Neuronal stem cell (in vitro differentiated cells): ENCODE measurements around the gene CAMTA1.

ENCODE experiments used
- DNase-seq: peaks from one replicate; pipeline ENCODE4 v3.0.0-alpha.2; 2013; ENCODE audit warnings: low spot score
- H2AFZ ChIP-seq: one replicate; pipeline ENCODE4 v1.6.1; 2013; ENCODE audit warnings: mild to moderate bottlenecking, low read length, inconsistent platforms
- H2AK5ac ChIP-seq: 2 replicates; pipeline ENCODE4 v1.6.1; 2013; ENCODE audit warnings: low read depth, mild to moderate bottlenecking, inconsistent platforms, low read length, moderate library complexity, mixed read lengths
- H2BK120ac ChIP-seq: 2 replicates; pipeline ENCODE4 v1.6.1; 2013; ENCODE audit warnings: low read depth, mild to moderate bottlenecking, inconsistent platforms, low read length, moderate library complexity, mixed read lengths
- H2BK12ac ChIP-seq: one replicate; pipeline ENCODE4 v1.6.1; 2013; ENCODE audit warnings: low read length, inconsistent platforms
- H2BK15ac ChIP-seq: 2 replicates; pipeline ENCODE4 v1.6.1; 2013; ENCODE audit warnings: mild to moderate bottlenecking, low read length, inconsistent platforms, mixed read lengths
- H2BK5ac ChIP-seq: one replicate; pipeline ENCODE4 v1.6.1; 2013; ENCODE audit warnings: inconsistent platforms, mild to moderate bottlenecking, low read length, moderate library complexity
- H3K14ac ChIP-seq: one replicate; pipeline ENCODE4 v1.6.1; 2013; ENCODE audit warnings: low read length, inconsistent platforms
- H3K18ac ChIP-seq: 2 replicates; pipeline ENCODE4 v1.6.1; 2013; ENCODE audit warnings: low read length, inconsistent platforms
- H3K23ac ChIP-seq: 2 replicates; pipeline ENCODE4 v1.6.1; 2013; ENCODE audit warnings: low read depth, mild to moderate bottlenecking, mixed read lengths, low read length, inconsistent platforms; ENCODE audit not compliant: poor library complexity
- H3K27ac ChIP-seq: replicated peaks from 3 replicates; pipeline ENCODE4 v1.5.1; 2013; ENCODE audit warnings: low read length, inconsistent platforms
- H3K27me3 ChIP-seq, 3 experiments: 2 replicates each; pipeline ENCODE4 v1.6.1; 2013; ENCODE audit warnings: low read length in 3 of 3, mild to moderate bottlenecking in 2 of 3, inconsistent platforms in 1 of 3, low read depth in 1 of 3, mixed read lengths in 1 of 3, moderate library complexity in 1 of 3; ENCODE audit not compliant: control insufficient read depth in 3 of 3, insufficient read depth in 3 of 3
- H3K36me3 ChIP-seq, 2 donors: replicated peaks in 1 of 2; 2 replicates each; pipeline ENCODE4 v1.6.1; 2013; ENCODE audit warnings: low read length in 2 of 2; ENCODE audit not compliant: control insufficient read depth in 2 of 2, insufficient read depth in 2 of 2
- H3K4ac ChIP-seq: 2 replicates; pipeline ENCODE4 v1.6.1; 2013; ENCODE audit warnings: inconsistent platforms, mild to moderate bottlenecking, low read length, moderate library complexity
- H3K4me1 ChIP-seq, 2 donors: 1 replicate in 1 of 2; 2 replicates in 1 of 2; pipeline ENCODE4 v1.6.1; 2013; ENCODE audit warnings: low read length in 2 of 2, low read depth in 1 of 2; ENCODE audit not compliant: control insufficient read depth in 2 of 2, insufficient read depth in 1 of 2
- H3K4me2 ChIP-seq: one replicate; pipeline ENCODE4 v1.6.1; 2013; ENCODE audit warnings: mild to moderate bottlenecking, low read length, inconsistent platforms; ENCODE audit not compliant: insufficient read depth, poor library complexity, severe bottlenecking
- H3K4me3 ChIP-seq, 2 donors: 2 replicates each; pipeline ENCODE4 v1.5.1; 2013; ENCODE audit warnings: low read length in 2 of 2, mild to moderate bottlenecking in 2 of 2, inconsistent platforms in 1 of 2, moderate library complexity in 1 of 2
- H3K79me1 ChIP-seq: one replicate; pipeline ENCODE4 v1.6.1; 2013; ENCODE audit warnings: low read depth, mild to moderate bottlenecking, inconsistent platforms, low read length, moderate library complexity
- H3K9ac ChIP-seq: one replicate; pipeline ENCODE4 v1.6.1; 2013; ENCODE audit warnings: mild to moderate bottlenecking, low read depth, low read length, inconsistent platforms; ENCODE audit not compliant: poor library complexity
- H3K9me3 ChIP-seq, 2 donors: replicated peaks in 1 of 2; 2 replicates each; pipeline versions ENCODE3 to v1.6.1; 2013; ENCODE audit warnings: low read length in 2 of 2, mild to moderate bottlenecking in 2 of 2, inconsistent platforms in 1 of 2, low read depth in 1 of 2, mixed read lengths in 1 of 2, moderate library complexity in 1 of 2; ENCODE audit not compliant: control insufficient read depth in 2 of 2, insufficient read depth in 1 of 2
- H4K8ac ChIP-seq: one replicate; pipeline ENCODE4 v1.6.1; 2013; ENCODE audit warnings: low read depth, mild to moderate bottlenecking, inconsistent platforms, low read length, moderate library complexity
- H4K91ac ChIP-seq: one replicate; pipeline ENCODE4 v1.6.1; 2013; ENCODE audit warnings: low read length, low read depth, mild to moderate bottlenecking, inconsistent platforms; ENCODE audit not compliant: poor library complexity
- WGBS, 2 donors: extraction: QIAGEN DNeasy Blood & Tissue Kit; methylation state at CpG; one replicate each; pipeline ENCODE4 v1.1.7; 2013; ENCODE audit warnings: missing lambda C conversion rate in 2 of 2, mixed read lengths in 1 of 2; ENCODE audit not compliant: insufficient read length in 2 of 2, insufficient replicate concordance in 1 of 2; ENCODE audit errors: extremely low coverage in 2 of 2; 5-methylcytosine and 5-hydroxymethylcytosine counted together

Gene CAMTA1

GRCh38 chr1:7365706-7366105 lies 580.5 kb downstream of the CAMTA1 start:
- no peak for DNase-seq
- no peak overlapping the region for H2AFZ ChIP-seq
- no peaks in the 10 kb centered on the region for H3K27me3 ChIP-seq
- H3K4me1 ChIP-seq, result peaks cover 0 to 3% of the 10 kb centered on the region in 2 donors
- WGBS, 2 donors, result no CpG with 5 or more reads among the region's 8 CpGs
- no peak overlapping the region for H3K14ac ChIP-seq
- no peak overlapping the region for H4K91ac ChIP-seq
- H3K9me3 ChIP-seq, result no peaks in the 10 kb centered on the region
- no peak overlapping the region for H2BK5ac ChIP-seq
- H3K18ac ChIP-seq, result no peak overlapping the region
- no peak overlapping the region for H4K8ac ChIP-seq
- H3K27ac ChIP-seq, result no peak overlapping the region
- H3K9ac ChIP-seq, result no peak overlapping the region
- no peak overlapping the region for H3K23ac ChIP-seq
- no peak overlapping the region for H2BK120ac ChIP-seq
- no peak overlapping the region for H3K4me3 ChIP-seq
- H3K4me2 ChIP-seq, result no peak overlapping the region
- no peaks in the 10 kb centered on the region for H3K79me1 ChIP-seq
- no peaks in the 10 kb centered on the region for H3K36me3 ChIP-seq
- no peak overlapping the region for H2AK5ac ChIP-seq
- H2BK12ac ChIP-seq, result no peak overlapping the region
- H2BK15ac ChIP-seq, result no peak overlapping the region
- no peak overlapping the region for H3K4ac ChIP-seq

GRCh38 chr1:7366286-7366954 lies 581.2 kb downstream of the CAMTA1 start:
- H4K8ac ChIP-seq, result no peak overlapping the region
- no peaks in the 10 kb centered on the region for H3K9me3 ChIP-seq
- H3K27me3 ChIP-seq, result no peaks in the 10 kb centered on the region
- no peak overlapping the region for H3K9ac ChIP-seq
- H3K4me3 ChIP-seq, result no peak overlapping the region
- no peak overlapping the region for H2BK120ac ChIP-seq
- no peaks in the 10 kb centered on the region for H3K79me1 ChIP-seq
- H4K91ac ChIP-seq, result no peak overlapping the region
- no peak overlapping the region for H3K18ac ChIP-seq
- no peak overlapping the region for H3K4me2 ChIP-seq
- peak overlapping the region; percentile 1 for H2AK5ac ChIP-seq
- no peak overlapping the region for H2AFZ ChIP-seq
- H3K27ac ChIP-seq, result no peak overlapping the region
- no peak overlapping the region for H2BK12ac ChIP-seq
- no peak overlapping the region for H2BK5ac ChIP-seq
- no CpG with 5 or more reads among the region's 11 CpGs for whole genome bisulfite sequencing, 2 donors
- DNase-seq, result no peak
- peaks cover 0 to 3% of the 10 kb centered on the region in 2 donors for H3K4me1 ChIP-seq
- H3K23ac ChIP-seq, result peak overlapping the region; percentile 3
- H2BK15ac ChIP-seq, result no peak overlapping the region
- no peak overlapping the region for H3K4ac ChIP-seq
- no peaks in the 10 kb centered on the region for H3K36me3 ChIP-seq
- H3K14ac ChIP-seq, result no peak overlapping the region

DNA sequence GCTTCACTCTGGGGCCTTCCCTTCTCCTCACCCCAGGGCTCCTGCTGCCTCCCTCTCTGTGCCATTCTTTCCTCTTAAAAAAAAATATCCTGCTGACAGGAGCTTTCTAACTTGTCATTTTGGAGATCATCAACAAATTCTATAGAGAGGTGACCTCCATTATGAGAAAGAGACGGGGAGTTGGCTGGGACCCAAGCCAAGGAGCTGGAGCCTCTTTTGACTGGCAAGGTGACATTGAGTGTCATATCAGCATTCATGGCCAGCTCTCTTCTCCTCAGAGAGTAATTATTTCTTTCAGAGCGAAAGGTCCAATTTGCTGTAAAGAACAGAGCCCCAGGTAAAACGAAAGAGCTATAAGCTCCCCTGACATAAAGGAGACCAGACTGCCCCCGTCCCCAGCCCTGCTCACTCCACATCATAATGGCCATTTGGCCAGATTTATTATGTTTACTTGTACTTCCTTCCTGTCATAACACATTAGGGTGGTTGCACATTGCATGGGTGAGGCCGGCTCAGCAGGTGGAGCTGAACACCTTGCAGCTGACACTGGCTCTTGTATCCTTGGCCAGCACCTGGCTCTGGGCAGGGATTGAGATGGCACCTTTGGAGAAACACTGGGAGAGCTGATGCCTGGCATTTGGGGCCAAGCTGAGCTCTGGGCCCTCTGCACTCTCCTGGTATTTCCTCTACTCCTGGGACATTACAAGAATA lies 581.9 kb downstream of the CAMTA1 start:
- H3K79me1 ChIP-seq, result no peaks in the 10 kb centered on the region
- H2BK120ac ChIP-seq, result no peak overlapping the region
- no peak overlapping the region for H2BK12ac ChIP-seq
- no peak overlapping the region for H4K91ac ChIP-seq
- no peak overlapping the region for H2BK15ac ChIP-seq
- no peaks in the 10 kb centered on the region for H3K27me3 ChIP-seq
- H3K4me2 ChIP-seq, result no peak overlapping the region
- no peak overlapping the region for H2AK5ac ChIP-seq
- no peak overlapping the region for H3K18ac ChIP-seq
- H2BK5ac ChIP-seq, result no peak overlapping the region
- H3K36me3 ChIP-seq, result no peaks in the 10 kb centered on the region
- H3K9ac ChIP-seq, result no peak overlapping the region
- H3K4me3 ChIP-seq, result no peak overlapping the region
- H3K4ac ChIP-seq, result no peak overlapping the region
- WGBS, 2 donors, result no CpG with 5 or more reads among the region's 5 CpGs
- DNase-seq, result no peak
- no peaks in the 10 kb centered on the region for H3K9me3 ChIP-seq
- no peak overlapping the region for H3K14ac ChIP-seq
- H3K27ac ChIP-seq, result no peak overlapping the region
- H3K23ac ChIP-seq, result peak overlapping the region; percentile 39
- H2AFZ ChIP-seq, result no peak overlapping the region
- H4K8ac ChIP-seq, result no peak overlapping the region
- H3K4me1 ChIP-seq, result peaks cover 0 to 3% of the 10 kb centered on the region in 2 donors

DNA sequence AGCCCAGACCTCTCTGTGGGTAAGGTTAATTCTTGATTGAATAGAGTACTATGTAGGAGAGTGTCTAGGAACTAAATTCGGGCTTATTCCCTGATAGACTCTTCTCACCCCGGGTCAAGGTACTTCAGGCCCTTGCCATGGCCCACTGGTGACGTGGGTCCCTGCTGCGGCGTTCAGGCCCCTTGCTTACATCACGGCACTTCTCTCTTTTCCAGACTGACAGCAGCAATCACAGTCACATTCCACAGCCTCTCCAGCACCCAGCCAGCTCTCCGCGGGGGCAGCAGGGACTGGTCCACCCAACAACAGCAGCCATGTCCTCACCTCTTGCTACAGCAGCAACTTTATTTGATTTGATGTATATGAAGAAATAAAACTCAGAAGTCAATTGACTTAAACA lies 584.6 kb downstream of the CAMTA1 start:
- no peak overlapping the region for H4K8ac ChIP-seq
- H2BK120ac ChIP-seq, result no peak overlapping the region
- H3K18ac ChIP-seq, result no peak overlapping the region
- no peak overlapping the region for H3K27ac ChIP-seq
- no peaks in the 10 kb centered on the region for H3K9me3 ChIP-seq
- H3K4me2 ChIP-seq, result no peak overlapping the region
- peaks cover 0 to 20% of the 10 kb centered on the region in 2 donors for H3K4me1 ChIP-seq
- no peak overlapping the region for H3K4ac ChIP-seq
- no peak overlapping the region for H3K4me3 ChIP-seq
- H2BK15ac ChIP-seq, result no peak overlapping the region
- no peak overlapping the region for H2BK12ac ChIP-seq
- H2BK5ac ChIP-seq, result no peak overlapping the region
- no peak overlapping the region for H3K9ac ChIP-seq
- DNase-seq, result no peak
- H3K27me3 ChIP-seq, result no peaks in the 10 kb centered on the region
- no CpG with 5 or more reads among the region's 8 CpGs for WGBS, 2 donors
- no peak overlapping the region for H4K91ac ChIP-seq
- H2AK5ac ChIP-seq, result no peak overlapping the region
- no peak overlapping the region for H2AFZ ChIP-seq
- H3K79me1 ChIP-seq, result no peaks in the 10 kb centered on the region
- no peak overlapping the region for H3K14ac ChIP-seq
- no peak overlapping the region for H3K23ac ChIP-seq
- H3K36me3 ChIP-seq, result no peaks in the 10 kb centered on the region
